GM19238 (cell line): Measurements from ENCODE around the gene ZNF341.

ENCODE experiments used
- DNase-seq: peaks from one replicate; pipeline ENCODE4 v3.0.0; 2011; ENCODE audit warnings: low spot score; ENCODE audit not compliant: insufficient read length

Gene ZNF341

GRCh38 chr20:33766686-33767085 is 34.9 kb downstream of the ZNF341 start:
- no peak for DNase-seq

- no peak for DNase-seq
These were observed 36.0 kb downstream of the ZNF341 start for GRCh38 chr20:33767777-33768138.

- no peak for DNase-seq
These were observed 37.2 kb downstream of the ZNF341 start for GRCh38 chr20:33769043-33769442.

GRCh38 chr20:33770005-33770404 is 38.2 kb downstream of the ZNF341 start:
- no peak for DNase-seq

GRCh38 chr20:33771938-33772337 is 40.1 kb downstream of the ZNF341 start:
- DNase-seq, result no peak

GRCh38 chr20:33772439-33772838 is 40.6 kb downstream of the ZNF341 start:
- DNase-seq, result no peak

GRCh38 chr20:33773412-33774089 is 41.8 kb downstream of the ZNF341 start:
- peak; percentile 42 for DNase-seq

GRCh38 chr20:33777816-33778215 is 46.0 kb downstream of the ZNF341 start:
- DNase-seq, result no peak

GRCh38 chr20:33781133-33781532 is 49.3 kb downstream of the ZNF341 start:
- DNase-seq, result no peak

- no peak for DNase-seq
These were observed 50.1 kb downstream of the ZNF341 start for GRCh38 chr20:33781945-33782344.

GRCh38 chr20:33783256-33783655 is 51.5 kb downstream of the ZNF341 start:
- DNase-seq, result no peak

- DNase-seq, result no peak
These were observed 52.0 kb downstream of the ZNF341 start for GRCh38 chr20:33783818-33784217.

GRCh38 chr20:33784225-33784624 is 52.4 kb downstream of the ZNF341 start:
- DNase-seq, result no peak

- DNase-seq, result no peak
These were observed 53.7 kb downstream of the ZNF341 start for GRCh38 chr20:33785503-33785902.

- no peak for DNase-seq
These were observed 55.6 kb downstream of the ZNF341 start for GRCh38 chr20:33787253-33787891.

- DNase-seq, result no peak
These were observed 56.7 kb downstream of the ZNF341 start for GRCh38 chr20:33788351-33789049.

- no peak for DNase-seq
These were observed 57.5 kb downstream of the ZNF341 start for GRCh38 chr20:33789109-33789857.

GRCh38 chr20:33789858-33790182 is 58.0 kb downstream of the ZNF341 start:
- no peak for DNase-seq

GRCh38 chr20:33790566-33790965 is 58.8 kb downstream of the ZNF341 start:
- DNase-seq, result no peak

- no peak for DNase-seq
These were observed 59.2 kb downstream of the ZNF341 start for GRCh38 chr20:33791021-33791420.

GRCh38 chr20:33791540-33791939 is 59.7 kb downstream of the ZNF341 start:
- DNase-seq, result no peak

GRCh38 chr20:33791959-33792597 is 60.3 kb downstream of the ZNF341 start:
- DNase-seq, result peak; percentile 46
